CD14-positive monocyte (primary cell): ENCODE results near the gene KDM4C. TPM values are rescaled to one million over a fixed set of nuclear protein-coding genes. Genes with fewer than 3 reads are reported as not detected.

Experiments used
- DNase-seq, 3 donors: peaks; one replicate each; pipeline ENCODE4 v3.0.0-alpha.2; 2011 to 2022
- H2AFZ ChIP-seq: 2 replicates; pipeline ENCODE4 v1.6.0; 2012; ENCODE audit warnings: mild to moderate bottlenecking, low read depth, low read length, inconsistent platforms; ENCODE audit not compliant: insufficient read depth, poor library complexity, severe bottlenecking
- H3K27ac ChIP-seq, 2 donors: 1 replicate in 1 of 2; 2 replicates in 1 of 2; pipeline ENCODE4 v1.5.1; 2012 to 2013; ENCODE audit warnings: low read length in 2 of 2, control low read depth in 1 of 2, inconsistent platforms in 1 of 2, low read depth in 1 of 2, mild to moderate bottlenecking in 1 of 2
- H3K27me3 ChIP-seq, 2 donors: one replicate each; pipeline versions ENCODE4 v1.6.0 to v1.6.1; 2011 to 2013; ENCODE audit warnings: low read length in 2 of 2; ENCODE audit not compliant: control insufficient read depth in 2 of 2, insufficient read depth in 2 of 2
- H3K36me3 ChIP-seq, 2 donors: replicated peaks in 1 of 2; 1 replicate in 1 of 2; 2 replicates in 1 of 2; pipeline versions ENCODE4 v1.5.1 to v1.6.1; 2012 to 2013; ENCODE audit warnings: low read length in 2 of 2, control low read depth in 1 of 2, inconsistent platforms in 1 of 2, mild to moderate bottlenecking in 1 of 2; ENCODE audit not compliant: insufficient read depth in 2 of 2, control insufficient read depth in 1 of 2
- H3K4me1 ChIP-seq, 2 donors: 1 replicate in 1 of 2; 2 replicates in 1 of 2; pipeline versions ENCODE4 v1.5.1 to v1.6.1; 2012 to 2013; ENCODE audit warnings: low read length in 2 of 2, control low read depth in 1 of 2, inconsistent platforms in 1 of 2, mild to moderate bottlenecking in 1 of 2, moderate library complexity in 1 of 2; ENCODE audit not compliant: insufficient read depth in 2 of 2, control insufficient read depth in 1 of 2
- H3K4me2 ChIP-seq: replicated peaks from 2 replicates; pipeline ENCODE3; 2012; ENCODE audit warnings: low read length, moderate library complexity, mild to moderate bottlenecking; ENCODE audit not compliant: poor library complexity, severe bottlenecking; ENCODE audit errors: extremely low read depth
- H3K4me3 ChIP-seq, 3 experiments: fragments of 200-600 bp in 1 of 3; sonication (generic) in 1 of 3; replicated peaks in 1 of 3; 1 replicate in 2 of 3; 2 replicates in 1 of 3; pipeline ENCODE4 v1.5.1; 2011 to 2013; ENCODE audit warnings: low read length in 3 of 3, mild to moderate bottlenecking in 3 of 3, control low read depth in 2 of 3, low read depth in 2 of 3, inconsistent platforms in 1 of 3, moderate library complexity in 1 of 3
- H3K79me2 ChIP-seq: 2 replicates; pipeline ENCODE4 v1.6.0; 2012; ENCODE audit warnings: mild to moderate bottlenecking, control low read depth, inconsistent platforms, low read length, moderate library complexity; ENCODE audit not compliant: insufficient read depth
- H3K9ac ChIP-seq: 2 replicates; pipeline ENCODE4 v1.6.0; 2017; ENCODE audit warnings: low read length, mild to moderate bottlenecking; ENCODE audit not compliant: insufficient read depth, poor library complexity, severe bottlenecking
- H3K9me3 ChIP-seq, 2 donors: replicated peaks in 1 of 2; 1 replicate in 1 of 2; 2 replicates in 1 of 2; pipeline versions ENCODE4 v1.5.1 to v1.6.1; 2012 to 2013; ENCODE audit warnings: low read length in 2 of 2, control low read depth in 1 of 2; ENCODE audit not compliant: control insufficient read depth in 1 of 2, insufficient read depth in 1 of 2
- H4K20me1 ChIP-seq: 2 replicates; pipeline ENCODE4 v1.6.0; 2012; ENCODE audit warnings: mild to moderate bottlenecking, low read length, control low read depth, moderate library complexity; ENCODE audit not compliant: insufficient read depth
- H3K27ac Mint-ChIP-seq, 7 donors: one replicate each; pipeline ENCODE4 v1.8.0; 2020; ENCODE audit warnings: mild to moderate bottlenecking in 7 of 7, mixed read lengths in 7 of 7, moderate library complexity in 6 of 7, inconsistent platforms in 2 of 7
- H3K27me3 Mint-ChIP-seq, 3 donors: one replicate each; pipeline ENCODE4 v1.8.0; 2021 to 2022; ENCODE audit warnings: low read depth in 3 of 3, mild to moderate bottlenecking in 3 of 3, mixed read lengths in 3 of 3, moderate library complexity in 3 of 3, inconsistent platforms in 1 of 3
- H3K36me3 Mint-ChIP-seq, 2 donors: one replicate each; pipeline ENCODE4 v1.8.0; 2020; ENCODE audit warnings: mixed read lengths in 2 of 2, inconsistent platforms in 1 of 2, mild to moderate bottlenecking in 1 of 2
- H3K4me1 Mint-ChIP-seq: one replicate; pipeline ENCODE4 v1.8.0; 2020; ENCODE audit warnings: mild to moderate bottlenecking, mixed read lengths
- H3K4me3 Mint-ChIP-seq, 2 donors: one replicate each; pipeline ENCODE4 v1.8.0; 2020; ENCODE audit warnings: mild to moderate bottlenecking in 2 of 2, mixed read lengths in 2 of 2, moderate library complexity in 1 of 2
- H3K9me3 Mint-ChIP-seq, 7 donors: one replicate each; pipeline ENCODE4 v1.8.0; 2020 to 2022; ENCODE audit warnings: mixed read lengths in 7 of 7, mild to moderate bottlenecking in 6 of 7, moderate library complexity in 6 of 7, inconsistent platforms in 2 of 7
- CTCF ChIP-seq: fragments of 200-600 bp; IDR thresholded peaks from one replicate; pipeline ENCODE4 v1.8.0; 2022; ENCODE audit warnings: antibody characterized with exemption, mild to moderate bottlenecking
- WGBS: methylation state at CpG from one replicate; pipeline ENCODE4 v1.1.5; 2013; ENCODE audit warnings: missing lambda C conversion rate; ENCODE audit not compliant: insufficient coverage; 5-methylcytosine and 5-hydroxymethylcytosine counted together
- intact Hi-C, 2 donors: fragments of 100-400 bp; cut with micrococcal nuclease; formaldehyde crosslinking; loops; one replicate each; pipeline versions ENCODE4 v1.15.0 to v1.15.1; 2023
- polyA plus RNA-seq, 3 donors: library from polyadenylated mRNA; depleted of rRNA in 1 of 3; unstranded in 2 of 3; stranded (reverse) in 1 of 3; fragments of 300-500 nt in 2 of 3; fragments of >200 nt in 1 of 3; fragmentation: Illumina TruSeq in 2 of 3; gene quantifications; 1 replicate in 2 of 3; 2 replicates in 1 of 3; pipeline ENCODE4 v1.2.3, GENCODE V29; 2012 to 2021

Gene KDM4C
- polyA plus RNA-seq, 3 donors, result 15.2 to 36.2 (median 17.1) TPM

GRCh38 chr9:7210854-7211637 is 453.3 kb downstream of the KDM4C start:
- intact Hi-C loops, result no loop called here
- TF ChIP-seq CTCF, result no peak
- H3K4me1 ChIP-seq, result peaks cover 0 to 8% of the 10 kb centered on the region in 2 donors
- H3K4me1 Mint-ChIP-seq, result peaks cover 10% of the 10 kb centered on the region
- no peak overlapping the region for H3K4me3 ChIP-seq
- no peak overlapping the region for H3K9ac ChIP-seq
- no peaks in the 10 kb centered on the region for H3K36me3 ChIP-seq
- no peak overlapping the region for H3K4me3 Mint-ChIP-seq
- H3K9me3 ChIP-seq, result no peaks in the 10 kb centered on the region
- H2AFZ ChIP-seq, result no peak overlapping the region
- no peak for DNase-seq
- H3K27me3 Mint-ChIP-seq, result peaks cover 29 to 62% (median 49%) of the 10 kb centered on the region in 3 donors
- no peak overlapping the region for H3K27ac ChIP-seq
- no peak overlapping the region for H3K4me2 ChIP-seq
- peaks cover 0 to 9% (median under 1%) of the 10 kb centered on the region in 7 donors for H3K9me3 Mint-ChIP-seq
- 83% methylated on average over 3 of the region's 8 CpGs for WGBS
- no peaks in the 10 kb centered on the region for H4K20me1 ChIP-seq
- H3K27me3 ChIP-seq, result peaks cover 60 to 67% of the 10 kb centered on the region in 2 donors
- peak overlapping the region in 1 of 7 donors; percentile 39 for H3K27ac Mint-ChIP-seq
- H3K36me3 Mint-ChIP-seq, result no peaks in the 10 kb centered on the region
- H3K79me2 ChIP-seq, result no peaks in the 10 kb centered on the region

GRCh38 chr9:7211657-7212056 is 453.9 kb downstream of the KDM4C start:
- Histone ChIP-seq H3K4me3 (no peak overlapping the region), H3K79me2 (no peaks in the 10 kb centered on the region), H3K27ac (no peak overlapping the region), H3K4me2 (no peak overlapping the region), H3K4me1 (peaks cover 6 to 14% of the 10 kb centered on the region in 2 donors), H3K36me3 (no peaks in the 10 kb centered on the region), H3K9me3 (no peaks in the 10 kb centered on the region), H4K20me1 (no peaks in the 10 kb centered on the region), H3K9ac (no peak overlapping the region), H2AFZ (no peak overlapping the region), H3K27me3 (peaks cover 58 to 65% of the 10 kb centered on the region in 2 donors)
- peaks cover 17% of the 10 kb centered on the region for H3K4me1 Mint-ChIP-seq
- no peaks in the 10 kb centered on the region for H3K36me3 Mint-ChIP-seq
- H3K4me3 Mint-ChIP-seq, result peak overlapping the region in 1 of 2 donors; percentile 26
- peaks cover 28 to 61% (median 46%) of the 10 kb centered on the region in 3 donors for H3K27me3 Mint-ChIP-seq
- peak overlapping the region in 1 of 7 donors; percentile 39 for H3K27ac Mint-ChIP-seq
- no CpG with 5 or more reads among the region's 3 CpGs for WGBS
- DNase-seq, result no peak
- TF ChIP-seq CTCF, result no peak
- H3K9me3 Mint-ChIP-seq, result peaks cover 0 to 11% (median 4%) of the 10 kb centered on the region in 7 donors
- intact Hi-C loops, result no loop called here
